ENCODE results near the gene KCNMB2.
"Not testable (repeated sequence)": the region's sequence is repeated elsewhere in the genome, so short reads cannot be mapped to it uniquely, and the experiment has no call there.

KCNMB2 gene

DNA sequence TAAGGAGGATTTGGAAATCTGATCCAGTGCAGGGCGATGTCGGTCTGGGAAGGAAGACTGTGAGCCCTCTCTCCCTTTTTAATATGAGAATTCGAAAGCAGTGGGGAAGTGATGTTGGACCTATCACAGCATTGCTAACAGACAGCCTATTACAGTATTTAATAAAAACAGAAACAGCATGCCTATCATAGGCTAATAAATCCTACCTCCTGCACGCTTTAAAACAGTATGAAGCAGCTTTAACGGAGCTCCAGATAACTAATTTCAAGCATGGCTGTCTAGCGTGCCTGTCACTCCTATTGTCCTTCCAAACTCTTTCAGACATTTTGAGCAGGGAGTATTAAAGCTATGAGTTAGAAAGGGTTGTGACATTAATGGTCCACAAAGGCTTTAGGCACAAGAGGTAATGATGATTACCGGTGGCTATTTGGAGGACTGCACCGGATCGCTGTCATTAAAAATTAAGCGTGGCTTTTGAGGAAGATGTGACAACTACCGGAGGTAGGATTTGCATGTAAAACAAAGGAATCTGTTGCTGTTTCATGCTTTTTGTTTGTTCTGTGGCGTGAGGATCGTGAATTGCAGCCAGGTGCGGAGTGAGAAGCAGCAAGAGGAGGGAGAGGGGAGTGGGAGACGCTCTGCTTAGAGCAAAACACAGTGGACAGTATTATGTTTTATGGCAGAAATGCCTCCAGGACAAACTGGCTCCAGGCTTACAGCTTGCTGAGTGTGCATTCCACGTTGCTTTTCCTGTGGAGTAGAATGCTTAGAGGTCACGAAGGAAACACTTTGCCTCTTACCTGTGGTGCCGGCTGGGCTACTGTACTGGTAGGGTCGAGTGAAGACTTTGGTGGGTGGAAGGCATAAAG, at the start of gene KCNMB2:
TSS of gene KCNMB2 (plus strand) at position 226 of the 869 bp plus-strand sequence.
- no peak for ATAC-seq
- no peak for DNase-seq

DNA sequence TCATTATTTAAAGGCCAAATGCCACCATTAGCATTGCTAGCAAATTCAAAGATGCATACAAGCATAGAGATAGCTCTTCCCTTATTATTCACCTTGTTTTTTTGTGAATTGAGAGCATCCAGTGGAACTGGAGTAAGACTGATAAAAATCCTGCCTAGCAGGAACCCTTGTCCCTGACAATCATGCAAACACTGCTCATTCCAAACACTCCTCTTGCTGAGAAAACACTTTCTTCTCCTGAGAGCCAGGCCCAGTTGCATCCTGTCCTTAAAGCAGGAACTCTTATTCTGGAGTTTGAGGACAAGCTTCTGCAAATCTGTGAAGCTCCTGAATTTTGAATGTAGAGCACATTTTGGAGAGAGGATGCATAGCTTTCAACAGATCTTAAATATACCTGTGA, 49.3 kb upstream of the KCNMB2 start:
- no peak for DNase-seq
- ATAC-seq, result no peak

DNA sequence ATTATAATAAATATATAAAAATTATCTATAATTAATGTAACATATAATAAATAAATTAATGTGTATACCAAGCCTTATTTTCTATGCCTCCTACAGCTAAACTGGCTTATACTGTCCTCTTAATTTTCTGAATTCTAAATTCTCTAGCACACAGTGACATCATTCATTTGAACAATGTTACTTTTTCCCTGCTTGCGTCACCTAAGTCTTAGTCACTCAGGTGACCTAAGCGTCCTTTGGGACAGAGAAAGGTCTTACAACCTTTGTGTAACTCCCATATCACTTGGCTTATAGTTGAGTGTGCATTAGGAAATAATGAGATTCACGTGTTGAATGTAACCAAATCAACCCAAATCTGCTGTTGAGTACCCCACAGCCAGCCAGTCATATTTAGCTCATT, 48.5 kb upstream of the KCNMB2 start:
- ATAC-seq (no peak), DNase-seq (no peak)

DNA sequence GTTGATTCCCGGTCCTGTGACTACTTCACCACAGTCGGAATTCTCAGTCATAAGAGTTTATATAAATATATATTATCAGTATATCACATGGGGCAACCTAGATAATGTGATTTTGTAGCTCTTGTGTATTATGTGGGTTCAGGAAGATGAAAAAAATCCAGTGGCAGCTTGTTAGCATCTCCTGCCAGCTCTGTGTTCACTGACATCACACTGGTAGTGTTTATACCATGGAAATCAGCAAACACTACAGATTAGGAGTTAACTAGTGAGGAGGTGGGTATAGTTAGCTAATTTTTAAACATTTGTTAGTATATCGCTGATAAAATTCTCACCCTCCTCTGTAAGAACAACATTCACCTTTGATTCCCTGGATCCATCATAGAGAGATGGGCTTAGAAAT, 44.5 kb upstream of the KCNMB2 start:
- DNase-seq (no peak), ATAC-seq (no peak)

DNA sequence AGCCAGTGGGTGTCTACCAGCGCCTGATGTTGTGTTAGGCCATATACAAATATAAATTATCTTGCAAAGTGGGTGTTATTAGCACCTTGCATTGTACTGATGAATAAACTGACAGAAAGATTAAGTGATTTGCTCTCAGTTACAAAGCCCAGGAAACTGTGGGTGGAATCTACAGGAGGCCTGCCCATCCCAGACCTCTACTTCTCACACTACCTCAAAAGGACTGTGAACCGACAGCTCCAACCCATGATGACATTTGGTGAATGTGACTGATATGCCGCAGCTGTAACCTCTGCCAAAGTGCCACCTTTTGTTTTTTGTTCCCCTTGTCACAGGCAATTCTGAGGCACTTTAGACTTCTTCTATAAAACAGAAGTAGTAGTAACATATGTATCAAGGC, 43.7 kb upstream of the KCNMB2 start:
- no peak for ATAC-seq
- DNase-seq, result no peak

DNA sequence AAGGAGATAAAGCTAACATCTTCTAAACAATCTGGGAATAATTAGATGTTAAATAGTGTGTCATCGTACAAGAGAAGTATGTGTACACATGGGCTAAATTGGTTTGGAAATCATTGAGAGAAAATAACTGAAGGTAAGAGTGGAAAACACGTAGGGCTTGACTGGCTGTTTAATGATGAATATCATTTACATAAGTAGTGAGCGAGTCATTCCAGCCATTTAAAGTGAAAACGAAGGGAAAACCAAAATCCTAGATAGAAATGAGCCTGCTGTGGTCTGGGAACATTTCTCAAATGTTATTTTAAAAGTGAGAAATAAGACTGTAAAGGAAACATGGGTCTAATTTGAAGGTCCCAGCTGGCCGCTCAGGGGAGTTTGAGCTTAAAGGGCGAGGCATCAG, 41.9 kb upstream of the KCNMB2 start:
- DNase-seq, result no peak
- ATAC-seq, result no peak

DNA sequence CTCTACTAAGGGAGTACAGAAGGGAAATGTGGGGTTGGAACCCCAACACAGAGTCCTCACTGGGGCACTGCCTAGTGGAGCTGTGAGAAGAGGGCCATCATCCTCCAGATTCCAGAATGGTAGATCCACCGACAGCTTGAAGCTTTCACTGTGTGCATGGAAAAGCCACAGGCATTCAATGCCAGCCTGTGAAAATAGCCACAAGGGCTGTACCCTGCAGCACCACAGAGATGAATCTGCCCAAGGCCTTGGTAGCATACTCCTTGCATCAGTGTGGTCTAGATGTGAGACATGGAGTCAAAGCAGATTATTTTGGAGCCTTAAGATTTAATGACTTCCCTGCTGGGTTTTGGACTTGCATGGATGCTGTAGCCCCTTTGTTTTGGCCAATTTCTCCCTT, 39.3 kb upstream of the KCNMB2 start:
- DNase-seq (no peak), ATAC-seq (no peak)

DNA sequence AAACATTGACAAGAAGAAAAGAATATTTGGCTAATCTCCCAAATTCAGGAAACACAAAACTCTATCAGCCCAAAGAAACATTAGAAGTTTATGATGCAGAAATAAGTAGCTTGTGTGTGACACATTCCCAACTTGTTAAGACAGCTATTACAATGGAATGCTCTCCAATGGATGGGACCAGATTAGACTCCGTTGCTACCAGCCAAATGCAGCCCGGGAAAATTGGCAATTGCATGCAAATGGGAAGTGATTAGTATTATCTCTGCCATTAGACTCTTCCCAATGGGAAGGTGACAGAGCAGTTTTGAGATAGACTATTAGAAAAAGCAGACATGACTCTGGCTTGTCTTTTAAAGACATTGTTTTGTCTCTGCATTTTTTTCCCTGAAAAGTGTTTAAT, 37.4 kb upstream of the KCNMB2 start:
- ATAC-seq (no peak), DNase-seq (no peak)

DNA sequence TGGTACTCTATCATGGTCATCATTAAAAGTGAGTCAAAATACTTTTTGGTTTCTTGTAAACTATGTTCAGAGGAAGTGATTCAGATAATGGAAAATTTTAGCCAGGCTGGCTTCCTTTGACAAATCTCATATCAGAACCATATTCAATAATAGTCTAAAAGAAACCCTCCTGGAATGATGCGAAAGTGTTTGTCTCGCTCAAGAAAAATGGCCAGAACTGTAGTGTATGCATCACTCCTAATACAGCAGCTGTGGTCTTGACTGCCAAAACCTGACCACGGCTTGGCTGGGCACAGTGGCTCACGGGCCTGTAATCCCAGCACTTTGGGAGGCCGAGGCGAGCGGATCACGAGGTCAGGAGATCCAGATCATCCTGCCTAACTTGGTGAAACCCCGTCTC, 35.6 kb upstream of the KCNMB2 start:
- ATAC-seq, result no peak
- DNase-seq, result no peak

DNA sequence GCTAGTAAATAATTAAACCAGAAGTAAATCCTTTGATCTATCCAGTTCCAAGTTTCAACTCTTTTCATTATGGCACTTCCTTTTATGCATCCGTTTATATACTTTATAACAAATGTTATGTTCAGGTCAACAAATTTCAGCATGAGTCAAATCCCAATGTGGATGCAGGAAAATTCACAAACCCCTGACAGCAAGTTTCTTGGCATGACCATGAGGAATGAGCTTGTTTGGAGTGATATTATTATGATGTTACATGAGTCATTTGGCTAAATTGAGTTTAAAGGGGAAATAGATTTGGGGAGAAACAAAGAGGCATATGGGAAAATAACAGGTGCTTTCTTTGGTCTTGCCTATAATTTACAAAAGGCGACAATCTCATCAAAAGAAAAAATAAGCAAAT, 32.1 kb upstream of the KCNMB2 start:
- no peak for ATAC-seq
- DNase-seq, result no peak

DNA sequence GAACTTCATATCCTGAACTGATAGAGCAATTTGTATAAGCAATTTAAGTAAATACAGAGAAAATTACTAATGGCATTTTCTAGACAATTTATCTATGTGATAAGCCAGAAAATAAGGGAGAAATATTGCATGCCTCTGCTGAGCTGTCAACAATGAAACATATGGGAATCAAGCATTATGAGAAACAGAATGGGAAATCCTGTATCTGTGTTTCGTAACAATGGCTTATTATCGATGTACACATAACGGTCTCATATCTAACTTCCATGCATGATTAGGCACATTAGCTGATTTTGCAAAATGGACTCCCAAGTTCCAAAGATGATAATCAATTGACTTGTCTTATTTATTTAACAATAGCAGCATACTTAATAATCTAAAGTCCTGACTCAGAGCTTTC, 30.4 kb upstream of the KCNMB2 start:
- DNase-seq (no peak), ATAC-seq (no peak)

DNA sequence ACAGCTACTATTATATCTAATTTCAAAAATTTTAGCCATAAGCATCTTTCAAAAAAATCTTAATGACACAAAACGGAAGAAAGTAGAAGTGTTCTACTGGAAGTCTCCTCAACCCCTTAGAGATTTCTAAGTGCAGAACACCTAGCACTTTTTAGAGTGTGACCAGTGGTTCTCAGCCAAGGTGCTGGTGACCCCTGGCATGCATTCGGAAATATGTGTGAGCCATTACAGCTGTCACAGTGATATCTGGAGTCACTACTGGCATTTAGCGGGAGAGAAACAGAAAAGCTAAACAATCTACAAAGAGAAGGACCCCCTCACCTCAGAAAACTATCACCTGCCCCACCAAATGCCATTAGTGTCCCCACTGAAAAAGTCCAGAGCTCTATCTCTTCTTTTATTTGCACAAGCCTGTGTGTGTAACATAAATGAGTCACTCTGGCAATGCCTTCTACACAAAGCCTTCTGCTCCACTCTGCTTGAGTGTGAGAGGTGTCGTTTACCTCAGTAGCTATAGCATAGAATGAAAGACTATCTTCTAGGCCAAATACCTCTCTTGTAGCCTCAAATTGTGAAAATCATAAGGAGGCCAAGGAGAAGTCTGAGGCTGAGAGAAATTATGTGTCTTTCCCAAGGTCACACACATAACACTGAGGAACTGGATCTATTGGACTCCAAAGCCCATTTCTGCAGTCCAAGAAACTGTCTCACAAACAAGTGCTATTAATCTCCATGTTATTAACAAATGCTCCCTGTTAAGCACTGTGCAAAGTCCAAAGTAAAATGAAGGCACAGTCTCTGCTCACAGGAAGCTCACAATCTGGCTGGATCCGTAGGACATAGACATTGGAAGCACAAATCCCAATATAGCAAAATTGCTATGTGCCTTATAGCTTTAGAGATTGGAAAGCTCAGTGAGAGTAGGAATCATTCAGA, 28.5 kb upstream of the KCNMB2 start:
- ATAC-seq (no peak), DNase-seq (no peak)

DNA sequence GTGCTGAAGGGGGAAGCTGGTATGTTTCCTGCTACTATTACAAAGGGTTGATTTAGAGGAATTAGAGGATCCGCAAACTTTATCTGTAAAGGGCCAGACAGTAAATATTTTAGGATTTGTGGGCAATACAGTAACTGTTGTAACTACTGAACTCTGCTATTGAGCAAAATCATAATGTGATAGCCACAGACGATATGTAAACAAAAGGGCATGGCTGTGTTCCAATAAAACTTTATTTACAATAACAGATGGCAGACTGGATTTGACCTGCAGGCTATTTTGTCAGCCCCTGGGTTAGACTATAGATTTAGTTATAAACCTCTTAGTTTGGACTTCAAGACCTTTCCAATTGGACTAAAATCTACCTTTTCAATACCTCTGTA, 27.8 kb upstream of the KCNMB2 start:
- DNase-seq (no peak), ATAC-seq (no peak)

DNA sequence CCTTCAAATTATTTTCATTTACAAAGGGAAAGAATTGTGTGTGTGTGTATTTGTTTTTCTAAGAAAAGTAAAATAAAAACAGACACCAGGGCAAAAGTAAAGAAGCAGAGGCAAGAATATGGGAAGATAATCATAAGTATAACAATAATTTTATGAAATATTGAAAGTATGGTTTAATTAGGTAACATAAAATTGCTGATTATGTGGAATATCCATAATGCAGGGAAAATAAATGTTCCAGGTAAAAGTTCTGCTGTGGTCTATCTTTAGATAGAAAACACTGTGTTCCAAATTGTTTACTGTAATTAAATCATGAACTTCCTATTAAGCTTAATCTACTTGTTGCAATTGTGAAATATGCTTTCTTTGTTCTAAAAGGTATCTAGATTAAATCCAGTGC, 25.7 kb upstream of the KCNMB2 start:
- ATAC-seq, result no peak

DNA sequence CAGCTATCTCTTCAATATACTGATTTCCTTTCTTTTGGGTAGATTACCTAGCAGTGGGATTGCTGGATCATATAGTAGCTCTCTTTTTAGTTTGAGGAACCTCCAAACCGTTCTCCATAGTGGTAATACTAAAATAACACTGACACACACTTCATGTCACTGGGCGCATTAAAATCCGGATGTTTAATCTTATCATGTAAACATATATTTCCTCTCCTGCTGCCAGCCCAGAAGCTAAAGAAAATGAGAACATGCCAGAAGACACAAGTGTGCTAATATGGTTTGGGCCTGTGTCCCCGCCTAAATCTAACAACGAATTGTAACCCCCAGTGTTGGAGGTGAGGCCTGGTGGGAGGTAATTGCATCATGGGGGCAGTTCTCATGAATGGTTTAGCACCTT, 23.6 kb upstream of the KCNMB2 start:
- ATAC-seq (no peak), DNase-seq (no peak)

More for the DNA sequence above, 25.7 kb upstream of the KCNMB2 start:
- DNase-seq, result no peak

DNA sequence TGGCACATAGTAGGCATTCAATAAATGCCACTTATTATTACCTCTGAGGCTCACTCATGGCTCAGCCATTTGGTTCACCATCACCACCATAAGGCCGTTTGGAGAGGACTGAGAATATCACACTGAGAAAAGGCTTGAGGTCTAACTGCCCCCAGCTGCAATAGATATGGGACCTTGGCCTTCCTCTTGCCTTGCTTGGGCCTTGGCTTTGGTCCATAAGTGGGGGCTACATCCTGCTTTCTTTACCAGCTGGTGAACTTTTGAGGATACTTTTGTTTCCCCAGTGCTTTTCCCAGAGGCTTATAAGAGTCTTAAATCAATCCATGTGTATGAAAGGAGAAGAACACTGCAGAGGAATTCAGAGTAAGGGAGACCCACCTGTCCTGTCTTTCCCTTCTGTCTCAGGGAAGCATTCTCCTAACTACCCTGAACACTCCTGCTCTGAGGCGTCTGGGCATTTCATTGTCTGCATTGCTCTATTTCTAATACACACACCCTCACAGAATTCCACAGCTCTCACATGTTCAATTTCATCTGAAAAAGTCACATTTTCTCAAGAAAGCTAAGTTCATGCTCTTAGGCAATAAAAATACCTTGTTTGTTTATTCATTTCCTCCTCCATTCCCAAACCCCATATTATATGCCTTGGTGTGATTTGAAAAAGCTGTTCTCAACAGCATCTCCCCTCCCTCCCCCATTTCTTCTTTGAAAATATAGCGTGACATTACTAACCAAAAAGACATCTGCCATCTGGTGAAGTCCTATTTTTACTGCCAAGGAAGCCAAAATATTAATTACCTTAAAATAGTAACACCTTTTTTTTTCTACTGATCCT, 22.5 kb upstream of the KCNMB2 start:
- ATAC-seq, result no peak
- no peak for DNase-seq

DNA sequence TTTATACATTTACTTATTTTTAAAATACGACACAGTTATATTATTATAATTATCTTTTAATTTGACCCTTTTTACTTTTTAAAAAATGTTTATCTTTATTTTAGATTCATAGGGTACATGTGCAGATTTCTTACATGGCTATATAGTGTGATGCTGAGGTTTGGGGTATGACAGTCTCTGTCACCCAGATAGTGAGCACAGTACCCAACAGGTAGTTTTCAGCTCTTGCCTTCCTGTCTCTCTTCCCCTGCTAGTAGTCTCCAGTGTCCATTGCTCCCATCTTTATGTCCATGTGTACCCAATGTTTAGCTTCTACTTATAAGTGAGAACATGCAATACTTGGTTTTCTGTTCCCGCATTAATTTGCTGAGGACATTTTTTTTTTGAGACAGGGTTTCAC, 21.8 kb upstream of the KCNMB2 start:
- ATAC-seq (no peak), DNase-seq (no peak)

DNA sequence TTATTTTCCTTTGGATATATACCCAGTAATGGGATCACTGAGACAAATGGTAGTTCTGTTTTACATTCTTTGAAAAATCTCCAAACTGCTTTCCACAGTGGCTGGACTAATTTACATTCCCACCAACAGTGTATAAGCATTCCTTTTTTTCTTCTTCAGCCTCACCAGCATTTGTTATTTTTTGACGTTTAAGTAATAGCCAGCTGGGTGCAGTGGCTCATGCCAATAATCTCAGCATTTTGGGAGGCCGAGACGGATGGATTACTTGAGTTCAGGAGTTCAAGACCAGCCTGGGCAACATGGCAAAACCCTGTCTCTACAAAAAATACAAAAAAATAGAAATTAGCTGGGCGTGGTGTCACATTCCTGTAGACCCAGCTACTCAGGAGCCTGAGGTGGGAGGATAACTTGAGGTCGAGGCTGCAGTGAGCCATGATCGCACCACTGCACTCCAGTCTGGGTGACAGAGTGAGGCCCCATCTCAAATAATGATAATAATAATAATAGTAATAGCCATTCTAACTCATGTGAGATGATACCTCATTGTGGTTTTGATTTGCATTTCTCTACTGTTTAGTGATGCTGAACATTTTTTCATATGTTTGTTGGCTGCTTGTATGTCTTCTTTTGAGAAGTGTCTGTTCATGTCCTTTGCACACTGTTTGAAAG, 21.0 kb upstream of the KCNMB2 start:
- not testable (repeated sequence) for ATAC-seq, DNase-seq

DNA sequence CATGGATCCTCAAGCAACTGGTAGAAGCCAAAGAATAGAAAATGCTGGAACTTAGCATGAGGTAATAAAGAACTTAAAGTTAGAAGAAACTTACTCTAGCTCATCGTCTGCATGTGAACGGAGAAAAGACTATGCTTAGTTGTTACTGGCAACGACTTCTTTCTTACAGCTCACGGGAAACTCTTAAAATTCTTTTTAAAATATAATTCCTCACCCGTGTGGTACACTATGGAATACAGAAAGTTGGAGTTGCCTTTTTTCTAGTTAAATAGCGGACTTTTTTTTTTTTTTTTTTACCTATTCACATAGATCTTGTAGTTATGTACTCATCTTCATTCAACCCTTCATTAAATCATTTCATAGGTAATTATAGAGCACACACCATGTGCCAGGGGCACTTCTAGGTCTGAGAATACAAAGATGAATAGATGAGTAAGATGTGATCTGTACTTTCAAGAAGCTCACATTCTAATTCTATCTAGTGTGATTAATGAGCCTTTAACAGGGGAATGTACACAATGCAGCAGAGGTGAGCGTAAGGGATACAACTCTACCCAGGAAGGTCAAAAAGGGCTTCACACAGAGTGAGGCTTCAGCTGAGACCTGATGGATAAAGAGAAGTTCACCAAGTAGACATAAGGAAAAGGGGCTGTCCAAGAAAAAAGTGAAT, 18.4 kb upstream of the KCNMB2 start:
- DNase-seq, result no peak
- no peak for ATAC-seq

DNA sequence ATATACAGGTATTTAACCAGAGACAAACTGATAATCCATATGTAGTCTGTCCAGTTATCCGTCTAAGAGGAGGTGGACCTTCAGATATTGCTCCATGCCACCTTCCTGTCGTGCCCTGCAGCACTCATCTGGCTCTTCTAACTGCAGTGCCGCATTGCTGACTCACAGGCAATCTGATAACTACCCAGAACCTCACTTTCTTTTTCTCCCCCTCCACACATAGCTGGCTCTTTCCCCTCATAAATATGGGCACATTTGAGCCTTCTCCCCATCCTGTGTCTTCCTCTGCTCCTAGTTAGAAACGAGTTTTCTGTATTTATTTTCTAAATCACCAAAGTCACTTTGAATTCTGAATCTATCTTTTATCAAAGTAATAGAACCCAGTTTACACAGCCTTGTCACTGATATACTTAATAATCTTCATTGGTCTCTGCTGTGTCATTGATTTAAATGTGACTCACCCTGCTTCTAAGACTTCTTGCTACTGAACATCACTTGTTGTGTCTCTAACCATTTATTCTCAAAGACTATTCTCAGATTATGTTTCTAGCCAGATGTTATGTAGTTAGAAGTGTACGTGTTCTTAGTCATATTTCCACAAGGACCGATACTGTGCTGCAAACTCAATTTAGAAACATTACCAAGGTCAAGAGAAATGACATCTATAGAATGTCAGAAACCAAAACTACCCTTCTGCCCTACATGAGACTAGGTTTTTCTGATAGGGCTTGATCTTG, 17.4 kb upstream of the KCNMB2 start:
- no peak for ATAC-seq
- no peak for DNase-seq

DNA sequence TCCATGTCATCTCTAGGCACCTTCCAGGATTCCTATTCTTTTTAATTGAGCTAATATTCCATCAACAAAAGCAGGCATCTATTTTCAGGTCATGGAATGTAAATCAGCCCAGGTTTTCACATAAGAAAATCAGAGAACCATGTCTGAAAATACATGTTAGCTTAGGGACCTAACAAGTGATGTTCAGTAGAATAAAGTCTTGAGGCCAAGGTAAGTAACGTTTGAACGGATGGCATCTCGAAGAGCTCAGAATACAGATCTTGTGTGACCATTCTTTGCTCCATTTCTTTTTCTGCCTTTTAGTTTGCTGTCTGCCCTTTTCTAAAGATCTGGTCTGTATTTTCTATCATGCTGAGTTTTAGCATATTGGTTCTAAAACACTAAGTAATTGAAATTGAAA, 16.5 kb upstream of the KCNMB2 start:
- no peak for DNase-seq
- ATAC-seq, result no peak
